Gastroesophageal sphincter (tissue), 3 donors: Measurements from ENCODE around the gene DSP.

Experiments
- CTCF ChIP-seq, 4 experiments: fragments of 200-600 bp in 2 of 4; fragments of 450-650 bp in 2 of 4; sonication (generic) in 1 of 4; IDR thresholded peaks; one replicate each; pipeline ENCODE4 v1.5.1; 2017 to 2019; ENCODE audit warnings: antibody characterized with exemption in 4 of 4, mild to moderate bottlenecking in 2 of 4, moderate library complexity in 2 of 4
- EP300 ChIP-seq: sonication (generic); formaldehyde crosslinking; IDR thresholded peaks from one replicate; pipeline ENCODE4 v1.6.1; 2017; ENCODE audit warnings: antibody characterized with exemption, mild to moderate bottlenecking
- POLR2A ChIP-seq, 2 donors: fragments of 450-650 bp; IDR thresholded peaks; one replicate each; pipeline ENCODE4 v1.6.1; 2017; ENCODE audit warnings: antibody characterized with exemption in 2 of 2, mild to moderate bottlenecking in 2 of 2, moderate library complexity in 1 of 2
- POLR2AphosphoS5 ChIP-seq: sonication (generic); formaldehyde crosslinking; IDR thresholded peaks from one replicate; pipeline ENCODE4 v1.6.1; 2017; ENCODE audit warnings: antibody characterized with exemption

- no peak for TF ChIP-seq POLR2AphosphoS5
- no peak for TF ChIP-seq EP300
- no peak for TF ChIP-seq CTCF (IDR thresholded peaks at IDR 0.05)
- TF ChIP-seq POLR2A (IDR thresholded peaks at IDR 0.05) = no peak
Observed at GRCh38 chr6:7522873-7523272, 18.6 kb upstream of the DSP start.
